Colon (tissue), 2 donors: ENCODE results near the gene SPATA4.
"Not testable (repeated sequence)": the region's sequence is repeated elsewhere in the genome, so short reads cannot be mapped to it uniquely, and the experiment has no call there.

Experiments used
- FAIRE-seq: peaks from 2 replicates; lab custom pipeline; 2012; peaks lifted over from hg19 to GRCh38; lab: Jason Lieb, UNC
- donor health status: control.
- donor health status: control.

The SPATA4 gene

DNA sequence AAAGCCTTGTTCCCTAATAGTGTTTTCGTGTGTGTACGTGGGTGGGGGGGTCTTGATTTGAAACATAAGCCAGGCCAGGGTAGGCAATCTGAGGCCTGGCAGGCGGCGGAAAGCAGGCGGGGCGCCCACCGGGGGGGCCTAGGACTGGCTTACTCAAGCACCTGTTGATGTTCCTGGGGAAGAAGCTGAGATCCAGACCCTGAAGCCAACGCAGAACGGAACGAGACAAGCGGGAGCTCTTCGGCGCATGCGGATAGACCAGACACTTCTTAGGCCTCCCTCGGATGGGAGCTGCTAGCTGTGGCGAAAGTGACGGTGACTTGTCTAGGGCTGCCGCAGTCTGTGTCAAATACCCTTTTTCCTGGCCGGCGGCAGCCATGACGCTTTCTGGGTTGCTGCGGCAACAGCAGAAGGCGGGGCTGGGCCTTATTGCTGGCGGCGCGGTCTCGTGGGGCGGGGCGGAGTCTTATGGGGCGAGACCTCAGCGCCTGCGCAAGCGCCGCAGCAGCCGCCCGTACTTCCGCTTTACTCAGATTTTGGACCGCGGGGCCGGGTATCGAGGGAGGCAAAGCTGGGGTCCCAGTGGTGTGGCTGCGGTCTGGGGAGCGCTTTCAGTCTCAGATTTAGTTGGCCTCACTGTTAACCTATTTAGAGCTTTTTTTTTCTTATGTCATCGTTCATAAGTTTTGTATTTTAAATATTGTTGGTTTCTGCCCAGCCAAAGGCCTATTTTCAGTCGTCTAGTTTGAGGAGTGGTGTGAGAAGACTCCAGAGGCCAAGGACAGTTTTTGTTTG, at the start of gene SPATA4:
SPATA4 (minus strand) TSS at position 402 of the 795 bp plus-strand sequence; CDS start at position 379, 23 bp downstream.
- FAIRE-seq, result peak; percentile 69

- peak; percentile 66 for FAIRE-seq
These were observed 47.5 kb upstream of the SPATA4 start for GRCh38 chr4:176242764-176243347.

DNA sequence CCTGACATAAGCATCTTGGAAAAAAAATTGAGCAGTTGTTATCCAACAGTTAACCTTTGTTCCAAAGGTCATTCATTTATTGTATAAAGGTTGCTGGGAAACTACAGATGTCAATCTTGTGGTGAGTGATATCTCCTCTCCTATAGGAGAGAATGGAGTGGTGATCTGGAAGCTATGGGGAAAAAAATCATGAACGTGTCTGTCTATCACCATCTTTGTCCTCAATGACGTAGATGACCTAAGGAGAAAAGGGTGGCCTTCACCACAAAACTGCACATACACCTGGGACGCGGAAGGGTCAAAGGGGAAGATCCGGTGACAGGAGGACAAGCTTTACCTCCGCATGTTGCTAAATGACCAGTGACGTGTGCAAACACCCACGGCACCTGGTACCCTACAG, 46.3 kb upstream of the SPATA4 start:
- no peak for FAIRE-seq

GRCh38 chr4:176238826-176239225, 43.4 kb upstream of the SPATA4 start:
- no peak for FAIRE-seq

DNA sequence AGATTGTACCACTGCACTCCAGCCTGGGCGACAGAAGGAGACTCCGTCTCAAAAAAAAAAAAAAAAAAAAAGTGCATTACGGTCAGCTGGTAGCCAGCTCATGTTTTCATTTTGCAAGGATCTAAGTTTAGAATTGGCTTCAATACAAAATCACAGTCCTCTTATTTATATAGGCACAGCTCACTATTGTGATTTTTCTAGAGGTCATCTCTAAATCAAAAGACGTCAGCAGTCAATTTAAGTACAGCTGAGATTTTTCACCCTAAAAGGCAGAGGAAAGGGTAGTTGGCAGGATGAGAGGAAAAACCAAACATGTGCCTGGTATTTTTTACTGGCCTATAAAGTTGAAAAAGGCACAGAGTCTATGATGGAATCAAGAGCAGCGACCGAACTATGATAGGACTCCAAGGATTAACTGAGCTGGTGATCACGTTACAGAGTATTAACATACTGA, 42.8 kb upstream of the SPATA4 start:
- no peak for FAIRE-seq

DNA sequence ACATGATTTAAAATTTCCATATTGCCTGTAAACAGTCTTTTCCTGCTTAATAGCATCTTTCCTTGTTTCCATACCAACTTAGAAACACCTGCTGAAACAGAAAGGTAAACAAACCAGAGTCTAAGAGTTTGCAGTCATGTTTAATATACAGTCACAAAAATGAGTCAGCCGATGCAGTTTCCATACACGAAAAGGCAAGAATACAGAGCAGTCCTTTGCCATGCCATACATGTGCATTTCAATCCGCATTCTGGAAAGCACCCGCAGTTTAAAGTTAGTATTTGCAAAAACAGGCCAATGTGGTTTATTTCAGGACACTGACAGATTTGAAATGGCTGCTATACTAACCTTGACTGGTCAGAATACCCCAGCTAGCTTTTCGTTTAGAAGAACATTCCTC, 41.6 kb upstream of the SPATA4 start:
- no peak for FAIRE-seq

GRCh38 chr4:176230836-176231235, 35.5 kb upstream of the SPATA4 start:
- FAIRE-seq, result no peak

GRCh38 chr4:176229645-176230044, 34.3 kb upstream of the SPATA4 start:
- FAIRE-seq, result no peak

DNA sequence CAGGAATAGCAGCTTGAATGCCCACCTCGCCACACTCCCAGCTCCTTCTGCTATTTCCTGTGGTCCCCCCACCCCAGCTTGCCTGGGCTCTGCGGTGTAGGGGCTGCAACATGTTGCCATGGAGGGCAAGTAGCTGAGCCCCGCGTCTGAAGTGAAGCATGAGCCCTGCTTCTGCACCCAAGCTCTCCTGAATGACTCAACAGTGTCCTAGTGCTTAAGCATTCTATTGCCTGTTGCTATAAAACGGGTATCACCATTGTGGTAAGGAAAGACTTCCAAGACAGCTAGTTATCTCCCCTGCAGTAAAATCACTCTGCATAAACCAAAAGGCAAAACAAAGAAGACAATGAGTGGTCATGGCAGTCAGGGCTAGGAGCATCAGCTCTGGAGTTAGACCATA, 31.4 kb upstream of the SPATA4 start:
- no peak for FAIRE-seq

DNA sequence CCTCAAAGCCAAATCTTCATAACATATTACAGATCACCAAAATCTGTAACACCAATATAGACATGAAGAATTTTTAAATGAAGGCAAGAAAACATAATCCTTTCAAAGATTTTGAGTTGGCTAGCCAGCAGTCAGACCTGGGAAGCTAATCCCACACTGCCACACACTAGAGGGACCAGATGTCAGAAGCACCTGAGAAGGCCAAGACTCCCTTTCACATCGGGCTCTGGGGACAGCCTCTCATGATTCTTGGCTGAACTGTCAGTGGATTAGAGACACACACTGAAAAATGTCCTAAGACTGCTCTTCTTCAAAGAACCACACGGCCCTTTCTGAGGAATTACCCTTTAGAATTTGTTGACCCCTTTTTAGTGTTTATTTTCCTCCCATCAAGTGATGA, 28.2 kb upstream of the SPATA4 start:
- FAIRE-seq, result no peak

GRCh38 chr4:176222149-176222548, 26.8 kb upstream of the SPATA4 start:
- no peak for FAIRE-seq

GRCh38 chr4:176217510-176217909, 22.1 kb upstream of the SPATA4 start:
- no peak for FAIRE-seq

- not testable (repeated sequence) for FAIRE-seq
These were observed 17.0 kb upstream of the SPATA4 start for GRCh38 chr4:176212351-176212750.

DNA sequence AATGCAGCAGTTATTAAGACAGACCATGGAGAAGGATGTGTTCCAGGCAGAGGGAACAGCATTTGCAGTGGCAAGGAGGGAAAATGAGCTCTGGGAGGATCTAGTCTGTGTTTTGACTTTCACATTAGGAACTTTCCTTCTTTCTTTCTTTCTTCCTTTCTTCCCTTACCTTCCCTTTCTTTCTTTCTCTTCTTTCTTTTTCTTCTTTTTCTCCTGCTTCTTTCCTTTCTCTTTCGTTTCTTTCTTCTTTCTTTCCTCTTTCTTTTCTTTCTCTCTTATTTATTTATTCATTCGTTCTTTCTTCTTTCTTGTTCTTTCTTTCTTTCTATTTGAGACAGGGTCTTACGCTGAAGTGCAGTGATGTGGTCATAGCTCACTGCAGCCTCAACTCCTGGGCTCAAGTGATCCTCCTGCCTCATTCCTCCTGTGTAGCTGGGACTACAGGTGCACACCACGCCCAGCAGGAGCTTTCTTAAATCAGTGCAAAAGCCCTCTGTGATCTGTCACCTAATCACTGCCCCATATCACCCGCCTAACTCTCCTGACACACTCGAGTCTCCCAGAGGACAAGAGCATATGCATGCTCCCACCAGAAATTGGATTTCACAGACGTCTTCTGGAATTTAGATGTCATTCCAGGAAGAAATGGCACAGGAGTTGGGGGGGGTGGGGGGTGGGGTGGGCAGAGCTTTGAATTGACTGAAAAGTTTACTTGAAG, 15.4 kb upstream of the SPATA4 start:
- no peak for FAIRE-seq

GRCh38 chr4:176210101-176210500, 14.7 kb upstream of the SPATA4 start:
- no peak for FAIRE-seq

DNA sequence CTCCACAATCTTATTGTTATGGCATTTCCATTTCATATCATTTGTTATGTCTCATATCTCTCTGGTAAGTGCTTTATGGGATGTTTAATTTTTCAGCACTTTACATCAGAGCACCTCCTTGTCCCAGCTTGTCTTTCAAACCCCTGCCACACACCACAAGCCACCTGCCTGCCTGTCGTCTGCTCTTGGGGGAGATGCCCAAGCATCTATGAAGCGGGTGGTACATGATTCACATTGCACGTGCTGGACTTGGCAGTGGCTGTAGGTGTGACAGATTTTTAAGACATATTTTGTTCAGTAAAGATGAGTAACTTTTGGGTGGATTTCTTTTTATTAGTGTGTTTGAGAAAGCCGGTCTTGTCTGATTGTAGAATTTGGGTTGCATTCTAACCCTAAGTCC, 14.2 kb upstream of the SPATA4 start:
- no peak for FAIRE-seq

GRCh38 chr4:176207839-176208238, 12.5 kb upstream of the SPATA4 start:
- no peak for FAIRE-seq

DNA sequence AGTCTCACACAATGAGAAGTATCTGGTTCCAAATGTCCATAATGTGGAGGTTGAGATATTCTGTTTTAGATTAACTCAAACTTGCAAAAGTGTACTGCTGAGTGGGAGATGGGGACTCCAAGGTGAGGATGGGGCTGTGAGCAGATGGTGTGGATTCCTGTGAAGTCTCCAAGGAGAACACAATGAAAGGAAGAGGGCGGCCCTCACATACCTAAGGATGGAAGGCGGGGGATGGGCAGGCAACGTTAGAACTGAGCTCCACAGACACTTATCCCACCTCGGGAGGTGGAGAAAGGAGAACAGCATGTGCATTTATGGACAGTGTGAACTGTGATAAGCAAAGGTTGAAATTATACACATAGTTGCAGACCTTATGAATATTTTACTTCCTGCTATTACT, 9.9 kb upstream of the SPATA4 start:
- FAIRE-seq, result no peak

- FAIRE-seq, result no peak
These were observed 3.0 kb upstream of the SPATA4 start for GRCh38 chr4:176198316-176198903.

DNA sequence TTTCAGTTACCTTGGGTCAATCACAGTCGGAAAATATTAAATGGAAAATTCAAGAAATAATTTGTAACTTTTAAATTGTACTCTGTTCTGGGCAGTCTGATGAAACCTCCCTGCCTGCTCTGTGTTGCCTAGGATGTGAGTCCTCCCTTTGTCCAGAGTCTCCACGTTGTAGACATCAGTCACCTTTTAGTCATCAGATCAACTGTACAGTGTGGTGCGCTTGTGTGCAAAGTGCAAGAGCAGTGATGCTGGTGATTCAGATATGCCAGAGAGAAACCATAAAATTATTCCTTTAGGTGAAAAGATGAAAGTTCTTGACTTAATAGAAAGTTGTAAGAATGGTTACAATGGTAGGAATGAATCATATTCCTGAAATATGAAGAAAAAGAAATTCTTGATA, 1.4 kb downstream of the SPATA4 start:
- FAIRE-seq, result no peak

DNA sequence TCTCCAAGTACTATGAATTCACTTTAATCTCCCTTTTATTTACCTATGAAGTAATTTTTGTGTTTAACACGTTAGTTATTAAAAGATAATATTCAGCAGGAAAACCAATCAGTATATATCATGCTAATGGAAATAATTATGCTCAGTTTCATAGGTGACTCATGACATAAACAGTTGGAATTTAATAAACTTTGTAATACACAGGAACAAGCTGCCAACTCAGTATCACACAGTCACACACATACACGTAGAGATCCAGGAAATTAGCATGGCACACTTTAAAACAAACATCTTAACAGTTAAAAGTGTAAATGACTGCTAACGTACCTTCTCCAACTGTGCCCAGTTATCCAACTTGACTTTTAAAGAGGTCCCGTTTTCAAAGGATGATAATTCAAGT, 2.3 kb downstream of the SPATA4 start:
- no peak for FAIRE-seq

DNA sequence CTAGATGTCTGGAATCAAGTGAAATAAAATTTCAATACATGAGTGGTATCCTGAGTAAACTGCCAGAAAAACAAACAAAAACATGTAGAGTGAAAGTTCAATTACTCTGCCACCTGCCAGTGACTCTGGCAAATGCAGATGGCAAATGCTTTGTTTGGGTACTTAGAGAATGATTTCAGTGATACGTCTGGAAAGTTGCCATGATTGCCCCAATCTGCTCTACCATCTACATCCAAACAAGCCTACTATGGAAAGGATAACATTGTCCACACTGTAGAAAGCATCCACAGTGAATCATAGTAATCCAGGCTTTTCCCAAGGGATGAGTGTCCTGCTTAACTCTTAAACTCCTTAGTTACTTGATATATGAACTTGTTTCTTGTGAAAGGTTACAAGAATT, 3.4 kb downstream of the SPATA4 start:
- FAIRE-seq, result no peak
